Measurements from ENCODE around the gene SDC4.

Gene SDC4

DNA sequence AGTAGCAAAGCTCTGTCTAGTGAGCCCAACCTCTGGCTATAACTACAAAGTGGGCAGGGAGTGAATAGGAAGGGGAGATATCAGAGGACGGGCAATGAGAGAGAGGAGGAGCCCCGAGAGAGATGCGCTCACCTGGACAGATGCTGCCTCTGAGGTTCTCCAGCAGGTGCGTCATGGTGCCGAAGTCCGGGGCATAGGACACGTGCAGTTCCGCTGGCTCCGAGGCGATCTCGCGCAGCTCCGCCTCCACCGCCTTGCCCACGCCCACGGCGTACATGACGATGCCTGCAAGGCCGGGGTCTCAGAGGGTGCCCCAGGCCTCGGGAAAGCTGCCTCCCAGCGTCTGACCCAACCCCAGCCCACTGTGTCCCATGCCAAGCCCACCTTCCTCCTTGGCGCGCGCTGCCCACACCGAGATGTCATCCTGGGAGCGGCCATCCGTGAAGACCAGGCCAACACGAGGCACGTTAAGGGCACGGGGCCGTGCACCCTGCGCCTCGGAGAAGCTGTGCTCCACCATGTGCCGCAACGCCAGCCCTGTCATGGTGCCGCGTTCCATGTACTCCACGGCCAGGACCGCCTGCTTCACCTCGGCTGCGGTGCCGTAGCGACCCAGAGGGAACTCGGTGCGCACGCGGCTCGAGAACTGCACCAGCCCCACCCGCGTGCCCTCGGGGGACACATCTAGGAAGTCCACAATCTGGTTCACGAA is 50.3 kb downstream of the SDC4 start:
- DNase-seq (ENCODE audit: low read depth) = no peak

DNA sequence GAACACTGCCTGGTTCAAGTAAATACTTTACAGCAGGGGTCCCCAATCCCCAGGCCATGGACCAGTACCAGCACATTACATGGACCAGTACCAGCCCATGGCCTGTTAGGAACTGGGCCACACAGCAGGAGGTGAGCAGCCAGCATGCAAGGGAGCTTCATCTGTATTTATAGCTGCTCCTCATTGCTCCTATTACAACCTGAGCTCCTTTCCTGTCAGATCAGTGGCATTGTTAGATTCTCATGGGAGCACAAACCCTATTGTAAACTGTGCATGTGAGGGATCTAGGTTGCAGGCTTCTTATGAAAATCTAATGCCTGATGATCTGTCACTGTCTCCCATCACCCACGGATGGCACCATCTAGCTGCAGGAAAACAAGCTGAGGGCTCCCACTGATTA is 53.6 kb downstream of the SDC4 start:
- no peak for DNase-seq (ENCODE audit: low read depth)

DNA sequence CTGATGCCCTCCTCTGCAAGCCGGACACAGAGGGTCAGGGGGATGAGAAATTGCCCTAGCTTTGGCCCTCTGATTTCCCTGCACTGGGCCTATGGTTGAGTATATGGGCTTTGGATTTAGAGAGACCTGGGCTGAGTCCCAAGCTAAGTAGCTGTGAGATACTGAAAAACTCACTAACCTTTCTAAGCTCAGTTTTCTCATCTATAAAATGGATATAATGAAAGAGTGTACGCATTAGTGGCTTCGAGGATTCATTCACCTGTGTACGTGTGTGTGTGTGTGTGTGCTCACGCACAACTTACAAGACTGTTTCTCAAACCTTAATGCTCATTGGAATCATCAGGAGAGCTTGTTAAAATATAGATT is 54.2 kb downstream of the SDC4 start:
- no peak for DNase-seq (ENCODE audit: low read depth)

DNA sequence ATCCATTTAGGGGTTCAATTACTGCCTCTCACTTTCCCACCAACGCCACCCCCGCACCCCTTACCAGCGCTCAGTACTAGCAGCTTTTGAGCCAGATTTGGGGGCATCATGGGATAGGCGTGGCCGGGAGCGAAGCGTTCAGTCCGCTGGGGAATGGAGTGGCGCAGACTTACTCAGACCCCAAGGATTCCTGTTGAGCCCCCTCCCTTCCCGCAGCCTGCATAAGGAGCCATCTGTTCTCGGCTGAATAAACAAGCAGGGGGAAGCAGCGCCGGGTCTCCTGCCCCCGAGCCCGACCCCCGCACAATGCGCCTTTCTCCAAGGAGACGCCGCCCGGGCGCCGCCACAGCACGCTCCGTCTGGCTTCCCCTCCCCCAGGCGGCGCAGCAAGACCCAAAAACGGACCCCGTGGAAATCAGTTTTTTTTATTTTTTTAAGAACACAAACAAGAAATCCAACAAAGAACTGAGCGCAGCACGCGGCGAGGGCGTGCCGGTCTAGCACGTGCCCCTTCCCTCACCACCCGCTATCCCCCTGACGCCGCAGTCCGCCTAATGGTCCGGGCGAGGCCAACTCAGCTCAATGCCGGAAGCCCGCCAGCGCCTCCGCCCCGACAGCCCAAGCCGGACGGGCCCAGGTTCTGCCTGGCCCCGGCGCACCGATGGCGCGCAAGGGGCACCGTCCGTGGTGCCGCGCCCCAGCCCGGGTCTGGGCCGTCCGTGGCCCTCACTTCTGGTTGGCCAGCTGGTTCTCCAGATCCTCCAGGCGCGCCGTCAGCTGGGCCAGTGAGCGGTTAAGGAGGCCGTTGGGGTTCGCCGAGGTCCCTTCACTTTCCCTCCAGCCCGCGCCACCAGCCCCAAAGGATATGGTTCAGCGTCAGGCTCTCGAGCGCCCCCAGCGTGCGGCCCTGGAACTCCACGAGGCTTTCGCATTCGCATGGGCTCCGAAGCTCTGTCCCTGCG is 54.9 kb downstream of the SDC4 start:
- peak; percentile 37 for DNase-seq (ENCODE audit: low read depth)

DNA sequence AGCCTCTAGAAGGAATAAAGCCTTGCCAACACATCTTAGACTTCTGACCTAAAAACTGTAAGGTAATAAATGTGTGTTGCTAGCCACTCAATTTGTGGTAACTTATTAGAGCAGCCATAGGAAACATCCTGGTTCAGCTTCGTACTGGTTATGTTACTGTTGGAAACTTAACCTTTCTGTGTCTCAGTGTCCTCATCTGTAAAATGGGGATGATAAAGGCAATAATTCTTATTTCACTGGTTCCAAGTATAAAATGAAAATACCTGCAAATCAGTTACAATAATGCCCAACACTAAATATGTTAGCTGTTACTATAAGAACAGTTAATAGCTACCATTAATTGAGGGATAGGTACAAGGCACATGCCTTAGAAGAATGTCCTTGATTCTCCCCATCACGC is 55.9 kb downstream of the SDC4 start:
- DNase-seq (ENCODE audit: low read depth) = no peak

DNA sequence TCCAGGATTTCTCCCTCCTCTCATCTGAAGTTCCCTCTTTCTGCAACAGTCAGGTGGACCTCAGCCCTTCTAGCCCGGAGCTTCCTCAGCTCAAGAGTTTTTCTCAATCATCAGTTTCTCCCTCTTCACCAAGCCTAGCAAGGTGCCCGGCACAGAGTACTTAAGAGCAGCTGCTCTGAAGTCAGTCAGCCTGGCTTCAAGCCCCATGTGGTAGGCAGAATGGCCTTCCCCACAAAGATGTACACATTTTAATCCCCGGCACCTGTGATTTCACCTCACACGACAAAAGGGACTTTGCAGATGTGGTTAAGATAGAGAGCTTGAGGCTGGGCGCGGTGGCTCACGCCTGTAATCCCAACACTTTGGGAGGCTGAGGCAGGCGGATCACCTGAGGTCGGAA is 56.7 kb downstream of the SDC4 start:
- DNase-seq (ENCODE audit: low read depth) = no peak

DNA sequence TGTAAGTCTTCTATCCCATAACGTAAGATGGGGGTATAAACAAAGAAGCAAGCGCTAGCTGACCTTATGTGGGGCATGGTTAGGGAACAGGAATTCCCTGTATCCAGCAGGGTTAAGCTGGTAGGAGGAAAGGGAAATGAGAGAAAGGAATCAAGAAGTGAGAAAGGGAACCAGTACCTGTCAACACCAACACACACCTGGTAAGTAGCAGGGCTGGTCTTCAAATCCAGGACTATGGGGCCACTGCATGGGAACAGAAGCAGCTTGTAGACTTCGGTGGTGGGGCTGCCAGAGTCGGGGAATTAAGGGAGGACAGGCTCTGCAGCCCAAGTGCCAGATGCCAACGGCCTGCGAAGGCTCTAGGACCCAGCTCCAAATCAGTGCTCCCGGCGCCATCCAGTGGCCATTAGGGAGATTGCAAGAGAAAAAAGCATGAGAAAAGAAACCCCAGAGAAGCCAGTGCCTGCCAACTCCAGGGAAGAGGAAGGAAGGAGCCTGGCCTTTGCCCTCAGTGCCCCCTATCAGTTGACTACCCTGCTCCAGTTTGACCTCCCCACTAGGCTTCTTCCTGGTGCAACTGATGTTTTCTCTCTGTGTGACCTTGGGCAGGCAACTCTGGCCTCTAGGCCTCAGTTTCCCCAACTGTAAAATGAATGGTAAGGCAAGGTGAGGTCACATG is 57.4 kb downstream of the SDC4 start:
- peak; percentile 59 for DNase-seq (ENCODE audit: low read depth)

DNA sequence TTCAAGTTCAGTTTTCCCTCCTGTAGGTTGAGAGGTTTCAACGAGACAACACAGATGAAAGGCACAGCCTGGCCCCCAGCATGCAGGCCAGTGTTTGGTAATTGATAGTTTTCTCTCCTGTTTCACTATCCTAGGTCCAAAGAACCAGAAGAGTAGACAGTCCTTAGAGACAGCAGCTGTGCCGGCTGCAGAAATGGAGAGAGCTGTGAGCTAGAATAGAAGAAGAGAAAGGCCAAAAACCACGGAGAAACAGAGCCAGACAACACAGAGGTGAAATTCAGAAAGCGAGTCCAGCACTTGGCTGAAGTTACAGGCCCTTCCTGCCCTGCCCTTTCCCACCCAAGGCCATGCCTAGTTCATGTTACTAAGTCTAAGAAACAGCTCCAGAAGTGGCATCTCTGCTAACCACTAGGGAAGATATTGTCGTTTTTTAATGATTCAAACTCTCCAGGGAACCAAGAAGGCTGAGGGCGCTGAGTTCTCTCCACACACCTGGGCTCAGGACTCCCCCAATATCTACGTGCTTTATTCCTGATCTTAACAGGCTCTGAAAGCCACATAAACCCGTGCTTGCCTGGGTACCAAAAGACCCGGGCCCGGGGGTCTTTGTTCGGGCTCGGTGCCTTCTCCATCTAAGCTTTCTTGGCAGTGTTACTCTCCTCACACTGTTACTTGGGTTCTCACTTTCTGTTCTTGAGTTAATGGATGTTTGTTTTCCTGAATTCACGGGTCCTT is 58.1 kb downstream of the SDC4 start:
- DNase-seq (ENCODE audit: low read depth) = no peak

DNA sequence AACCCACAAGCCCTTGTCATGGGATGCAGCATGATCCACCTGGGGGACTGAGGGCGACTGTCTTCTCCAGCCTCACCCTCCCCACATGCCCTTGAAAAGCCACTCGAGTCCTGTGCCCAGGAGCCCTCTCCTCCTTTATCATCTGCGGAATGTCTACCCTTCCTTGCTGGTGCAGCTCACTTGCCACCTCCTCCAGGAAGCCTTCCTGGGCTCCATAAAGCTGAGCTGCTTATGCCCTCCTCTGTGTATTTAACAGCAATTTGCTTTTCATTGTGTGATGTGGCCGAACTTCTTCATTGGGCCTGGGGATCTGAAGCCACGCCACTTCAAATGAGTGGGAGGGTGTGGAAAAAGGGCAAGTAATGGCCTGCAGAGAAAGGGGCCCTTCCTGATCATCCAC is 59.4 kb downstream of the SDC4 start:
- no peak for DNase-seq (ENCODE audit: low read depth)

DNA sequence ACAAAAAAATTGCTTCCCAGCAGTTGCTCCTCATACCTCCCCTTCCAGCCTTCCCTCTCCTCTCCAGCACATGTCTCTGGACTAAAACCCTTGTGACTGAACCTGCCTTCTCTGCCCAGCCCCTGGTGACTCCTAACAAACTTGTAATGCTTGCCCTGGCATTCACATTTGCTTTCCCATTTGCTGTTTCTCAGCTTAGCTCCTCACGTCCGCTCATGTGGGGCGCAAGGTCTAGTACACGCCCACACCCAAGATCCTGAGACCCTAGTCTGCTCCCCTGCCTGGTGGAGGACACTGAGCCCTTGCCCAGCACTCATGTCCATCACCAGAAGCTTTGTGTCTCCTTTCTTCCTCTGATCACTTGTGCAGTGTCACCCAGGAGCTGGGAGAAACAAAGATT is 59.8 kb downstream of the SDC4 start:
- no peak for DNase-seq (ENCODE audit: low read depth)

DNA sequence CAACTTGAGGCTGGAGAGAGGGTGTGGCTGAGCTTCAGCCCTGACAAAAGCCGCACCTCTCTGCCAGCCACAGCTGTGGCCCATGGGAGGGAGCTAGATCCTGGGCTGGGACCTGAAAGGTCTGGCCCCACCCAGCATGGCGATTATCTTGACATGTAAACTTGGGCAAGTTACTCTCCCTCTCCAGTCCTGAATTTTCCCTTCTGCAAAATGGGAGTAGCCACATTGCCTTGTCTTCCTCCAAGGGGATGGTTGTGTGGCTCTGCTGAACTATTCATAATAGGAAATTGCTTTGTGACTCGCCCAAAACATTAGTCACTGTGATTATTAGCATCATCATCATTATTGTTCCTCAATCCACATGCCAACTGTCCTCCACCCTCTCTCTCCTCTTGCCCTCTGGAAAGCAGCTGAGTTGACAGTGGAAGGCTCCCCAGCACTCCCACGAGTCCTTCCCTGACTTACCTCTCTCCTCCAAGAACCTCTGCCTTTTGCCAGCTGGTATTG is 64.6 kb downstream of the SDC4 start:
- DNase-seq (ENCODE audit: low read depth) = no peak

DNA sequence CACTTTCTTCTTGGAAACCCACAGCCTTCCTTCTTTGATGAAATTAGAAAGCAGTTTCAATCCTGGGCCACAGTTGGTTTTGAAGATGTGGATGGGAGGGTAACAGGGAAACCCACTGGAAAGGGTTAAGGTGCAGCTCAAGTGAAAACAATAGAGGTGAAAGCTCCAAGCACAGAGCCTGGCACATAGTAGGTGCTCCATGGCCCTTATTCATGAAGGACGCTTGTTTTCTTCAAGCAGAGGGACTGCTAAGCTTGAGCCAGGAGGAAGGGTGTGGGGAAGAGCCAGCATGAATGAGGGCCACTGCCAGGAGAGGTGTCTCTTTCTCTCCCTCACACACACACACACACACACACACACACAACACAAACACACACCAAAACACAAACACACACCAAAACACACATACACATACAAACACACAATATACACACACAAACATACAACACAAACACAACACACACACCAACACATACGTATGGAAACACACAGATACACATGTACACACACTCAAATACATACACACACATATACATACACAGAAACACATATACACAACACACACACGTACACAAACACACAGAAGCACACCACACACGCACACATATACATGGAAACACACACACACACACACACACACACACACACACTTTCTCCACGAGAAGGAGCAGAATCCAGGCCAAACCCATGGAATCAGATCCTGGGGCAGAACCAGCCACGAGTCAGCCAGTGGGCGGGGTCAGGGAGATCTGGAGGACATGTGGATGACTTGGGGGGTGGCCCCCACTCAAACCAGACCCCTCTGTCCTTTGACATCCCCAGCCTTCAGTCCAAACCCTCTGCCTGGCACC is 65.3 kb downstream of the SDC4 start:
- DNase-seq (ENCODE audit: low read depth) = no peak

DNA sequence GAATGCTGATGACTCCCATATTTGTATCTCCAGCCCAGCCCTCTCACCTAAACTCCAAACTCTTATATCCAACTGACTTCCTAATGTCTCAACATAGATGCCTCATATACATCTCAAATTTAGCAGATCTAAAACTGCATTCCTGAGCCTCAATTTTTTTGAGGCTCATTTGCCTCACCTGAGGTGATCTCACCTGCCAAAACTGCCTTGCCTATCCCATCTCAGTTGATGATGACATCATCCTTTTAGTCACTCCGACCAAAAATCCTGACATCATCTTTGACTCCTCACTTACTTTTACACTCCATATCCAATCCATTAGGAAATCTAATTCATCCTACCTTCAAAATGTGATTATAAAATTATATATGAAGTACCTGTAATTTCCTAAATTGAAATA is 68.2 kb downstream of the SDC4 start:
- no peak for DNase-seq (ENCODE audit: low read depth)

DNA sequence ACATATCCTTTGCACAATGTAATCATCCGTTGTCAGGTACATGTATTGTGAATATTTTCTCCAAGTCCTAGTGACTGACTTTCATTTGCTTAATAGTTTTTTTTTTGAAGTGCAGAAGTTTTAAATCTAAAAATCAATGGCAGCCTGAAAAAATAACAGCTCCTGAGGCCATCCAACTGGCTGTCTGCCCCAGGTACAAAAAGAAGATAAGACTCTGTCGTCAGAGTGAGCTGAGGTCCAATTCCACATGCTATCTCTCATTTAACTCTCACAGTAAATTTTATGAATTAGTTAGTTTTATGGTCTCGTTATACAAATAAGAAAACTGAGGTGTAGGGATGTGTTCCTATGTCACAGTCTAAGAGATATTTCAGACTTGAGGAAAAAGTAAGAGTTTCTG is 72.9 kb downstream of the SDC4 start:
- DNase-seq (ENCODE audit: low read depth) = no peak
